Endometrial microvascular endothelial cells (primary cell): Measurements from ENCODE around the gene ADAMTS15. TPM values are rescaled to one million over a fixed set of nuclear protein-coding genes. Genes with fewer than 3 reads are reported as not detected.

Experiments
- in situ Hi-C: cut with HindIII; loops from 2 replicates; pipeline ENCODE4 v1.10.0; 2017; ENCODE audit warnings: low sequenced_read_pairs, low pct_unique_long_range_greater_than_20kb; ENCODE audit errors: inconsistent ontology term
- total RNA-seq: library from RNA; depleted of rRNA; stranded (reverse); fragments of >200 nt; gene quantifications from one replicate; pipeline ENCODE4 v1.2.3, GENCODE V29; 2015; ENCODE audit errors: inconsistent ontology term

The ADAMTS15 gene
- total RNA-seq, 1 donor from 2014 or later: 0.46 TPM

- in situ Hi-C loops: no loop called here
Observed at GRCh38 chr11:130487924-130488815, 39.7 kb downstream of the ADAMTS15 start.

- in situ Hi-C loops: no loop called here
Observed at GRCh38 chr11:130488848-130489584, 40.6 kb downstream of the ADAMTS15 start.

- in situ Hi-C loops: no loop called here
Observed at GRCh38 chr11:130489716-130490115, 41.3 kb downstream of the ADAMTS15 start.

- in situ Hi-C loops: no loop called here
Observed at GRCh38 chr11:130490682-130491449, 42.4 kb downstream of the ADAMTS15 start.

GRCh38 chr11:130498181-130498580, 49.7 kb downstream of the ADAMTS15 start:
- in situ Hi-C loops: no loop called here

- in situ Hi-C loops: no loop called here
Observed at GRCh38 chr11:130499828-130500227, 51.4 kb downstream of the ADAMTS15 start.

- in situ Hi-C loops: no loop called here
Observed at GRCh38 chr11:130504317-130504716, 55.9 kb downstream of the ADAMTS15 start.

- in situ Hi-C loops: no loop called here
Observed at GRCh38 chr11:130508913-130509312, 60.5 kb downstream of the ADAMTS15 start.

- in situ Hi-C loops: no loop called here
Observed at GRCh38 chr11:130509942-130510341, 61.5 kb downstream of the ADAMTS15 start.

GRCh38 chr11:130510407-130511006, 62.1 kb downstream of the ADAMTS15 start:
- in situ Hi-C loops: no loop called here

- in situ Hi-C loops: no loop called here
Observed at GRCh38 chr11:130511765-130512164, 63.3 kb downstream of the ADAMTS15 start.

- in situ Hi-C loops: no loop called here
Observed at GRCh38 chr11:130512662-130513061, 64.2 kb downstream of the ADAMTS15 start.

GRCh38 chr11:130513132-130513531, 64.7 kb downstream of the ADAMTS15 start:
- in situ Hi-C loops: no loop called here

GRCh38 chr11:130514316-130514715, 65.9 kb downstream of the ADAMTS15 start:
- in situ Hi-C loops: no loop called here

GRCh38 chr11:130514851-130515250, 66.4 kb downstream of the ADAMTS15 start:
- in situ Hi-C loops: no loop called here

GRCh38 chr11:130515829-130516553, 67.5 kb downstream of the ADAMTS15 start:
- in situ Hi-C loops: no loop called here

- in situ Hi-C loops: no loop called here
Observed at GRCh38 chr11:130516554-130517505, 68.4 kb downstream of the ADAMTS15 start.
